HG02588 (cell line): ENCODE data around the gene NCMAP.
"Not testable (repeated sequence)": the region's sequence is repeated elsewhere in the genome, so short reads cannot be mapped to it uniquely, and the experiment has no call there.

Experiments
- ATAC-seq: cut with Tn5 transposase; IDR thresholded peaks from one replicate; pipeline ENCODE4 v1.9.1; 2021; ENCODE audit warnings: mild to moderate bottlenecking, moderate library complexity; ENCODE audit not compliant: unreplicated experiment

Gene NCMAP

GRCh38 chr1:24541711-24542346, 14.1 kb upstream of the NCMAP start:
- no peak for ATAC-seq

GRCh38 chr1:24544239-24544638, 11.6 kb upstream of the NCMAP start:
- no peak for ATAC-seq

- ATAC-seq: no peak
Measured at GRCh38 chr1:24545662-24546061, 10.2 kb upstream of the NCMAP start.

- no peak for ATAC-seq
Measured at GRCh38 chr1:24547195-24547594, 8.7 kb upstream of the NCMAP start.

GRCh38 chr1:24548070-24548469, 7.8 kb upstream of the NCMAP start:
- no peak for ATAC-seq

- not testable (repeated sequence) for ATAC-seq
Measured at GRCh38 chr1:24549210-24549609, 6.7 kb upstream of the NCMAP start.

GRCh38 chr1:24551290-24551959, 4.5 kb upstream of the NCMAP start:
- ATAC-seq: no peak

- ATAC-seq: no peak
Measured at GRCh38 chr1:24551960-24552571, 3.8 kb upstream of the NCMAP start.

- ATAC-seq: no peak
Measured at GRCh38 chr1:24553931-24554330, 2.0 kb upstream of the NCMAP start.

- ATAC-seq: no peak
Measured at GRCh38 chr1:24554714-24555113, 1.2 kb upstream of the NCMAP start.

- no peak for ATAC-seq
Measured at GRCh38 chr1:24556414-24556795, 518 bp downstream of the NCMAP start.

GRCh38 chr1:24557220-24557619, 1.3 kb downstream of the NCMAP start:
- ATAC-seq: no peak

GRCh38 chr1:24557711-24558131, 1.8 kb downstream of the NCMAP start:
- ATAC-seq: no peak

GRCh38 chr1:24558455-24558854, 2.6 kb downstream of the NCMAP start:
- no peak for ATAC-seq

GRCh38 chr1:24558902-24559791, 3.3 kb downstream of the NCMAP start:
- no peak for ATAC-seq

- no peak for ATAC-seq
Measured at GRCh38 chr1:24560361-24560760, 4.5 kb downstream of the NCMAP start.

- ATAC-seq: no peak
Measured at GRCh38 chr1:24562625-24563024, 6.7 kb downstream of the NCMAP start.

GRCh38 chr1:24564695-24565094, 8.8 kb downstream of the NCMAP start:
- ATAC-seq: no peak

- ATAC-seq: no peak
Measured at GRCh38 chr1:24566236-24566867, 10.5 kb downstream of the NCMAP start.

GRCh38 chr1:24567792-24568388, 12.0 kb downstream of the NCMAP start:
- ATAC-seq: no peak
